ENCODE measurements around the gene COG5.

COG5 gene

GRCh38 chr7:107294182-107294581 lies 269.5 kb downstream of the COG5 start:
- DNase-seq (ENCODE audit: low spot score): no peak
- no peak for ATAC-seq (ENCODE audit: low read depth)
- no peak for TF ChIP-seq CTCF (IDR thresholded peaks at IDR 0.05; ENCODE audit: poor library complexity, severe bottlenecking)

GRCh38 chr7:107292591-107292990 lies 271.1 kb downstream of the COG5 start:
- ATAC-seq (ENCODE audit: low read depth) (no peak), DNase-seq (ENCODE audit: low spot score) (no peak)
- Histone ChIP-seq H3K36me3 (ENCODE audit: low read depth) (no peaks in the 10 kb centered on the region; the same call in 1 of the 2 replicates), H3K27ac (ENCODE audit: poor library complexity, severe bottlenecking) (no peak overlapping the region), H3K4me3 (ENCODE audit: severe bottlenecking) (no peak overlapping the region), H3K9me3 (ENCODE audit: severe bottlenecking) (no peaks in the 10 kb centered on the region), H3K27me3 (ENCODE audit: insufficient read depth, poor library complexity, severe bottlenecking) (no peaks in the 10 kb centered on the region), H3K4me1 (ENCODE audit: insufficient read depth, poor library complexity, severe bottlenecking) (no peaks in the 10 kb centered on the region)
- TF ChIP-seq CTCF (IDR thresholded peaks at IDR 0.05; ENCODE audit: poor library complexity, severe bottlenecking): no peak

More at GRCh38 chr7:107294182-107294581, 269.5 kb downstream of the COG5 start:
- Histone ChIP-seq H3K9me3 (ENCODE audit: severe bottlenecking) (no peaks in the 10 kb centered on the region), H3K4me1 (ENCODE audit: insufficient read depth, poor library complexity, severe bottlenecking) (no peaks in the 10 kb centered on the region), H3K4me3 (ENCODE audit: severe bottlenecking) (no peak overlapping the region), H3K27ac (ENCODE audit: poor library complexity, severe bottlenecking) (no peak overlapping the region), H3K27me3 (ENCODE audit: insufficient read depth, poor library complexity, severe bottlenecking) (no peaks in the 10 kb centered on the region), H3K36me3 (ENCODE audit: low read depth) (peaks cover 7% of the 10 kb centered on the region; the same call in 1 of the 2 replicates)

GRCh38 chr7:107291434-107291833 lies 272.3 kb downstream of the COG5 start:
- ATAC-seq (ENCODE audit: low read depth) (no peak), DNase-seq (ENCODE audit: low spot score) (no peak)
- no peak for TF ChIP-seq CTCF (IDR thresholded peaks at IDR 0.05; ENCODE audit: poor library complexity, severe bottlenecking)
- Histone ChIP-seq H3K4me3 (ENCODE audit: severe bottlenecking) (no peak overlapping the region), H3K27me3 (ENCODE audit: insufficient read depth, poor library complexity, severe bottlenecking) (no peaks in the 10 kb centered on the region), H3K9me3 (ENCODE audit: severe bottlenecking) (no peaks in the 10 kb centered on the region), H3K36me3 (ENCODE audit: low read depth) (no peaks in the 10 kb centered on the region; the same call in 1 of the 2 replicates), H3K27ac (ENCODE audit: poor library complexity, severe bottlenecking) (no peak overlapping the region), H3K4me1 (ENCODE audit: insufficient read depth, poor library complexity, severe bottlenecking) (no peaks in the 10 kb centered on the region)

GRCh38 chr7:107286751-107287621 lies 276.7 kb downstream of the COG5 start:
- ATAC-seq (ENCODE audit: low read depth): no peak
- TF ChIP-seq CTCF (IDR thresholded peaks at IDR 0.05; ENCODE audit: poor library complexity, severe bottlenecking): no peak
- no peaks in the 10 kb centered on the region for H3K9me3 ChIP-seq (ENCODE audit: severe bottlenecking)
- no peak for DNase-seq (ENCODE audit: low spot score)
- no peaks in the 10 kb centered on the region for H3K4me1 ChIP-seq (ENCODE audit: insufficient read depth, poor library complexity, severe bottlenecking)
- no peaks in the 10 kb centered on the region for H3K27me3 ChIP-seq (ENCODE audit: insufficient read depth, poor library complexity, severe bottlenecking)
- H3K4me3 ChIP-seq (ENCODE audit: severe bottlenecking): no peak overlapping the region
- H3K36me3 ChIP-seq (ENCODE audit: low read depth): no peaks in the 10 kb centered on the region
- no peak overlapping the region for H3K27ac ChIP-seq (ENCODE audit: poor library complexity, severe bottlenecking)
